Lung (tissue), 12 donors: ENCODE measurements around the gene KRT73. TPM values are rescaled to one million over a fixed set of nuclear protein-coding genes. Genes with fewer than 3 reads are reported as not detected.
A peak's percentile ranks its signal among the peaks of the same experiment; 100 is the strongest.
"Not testable (repeated sequence)": the region's sequence is repeated elsewhere in the genome, so short reads cannot be mapped to it uniquely, and the experiment has no call there.

Experiments used
- ATAC-seq: fragments of 200-7000 bp; cut with Tn5 transposase; one replicate; pipeline ENCODE4 v1.9.1; 2020; ENCODE audit warnings: moderate number of reproducible peaks; ENCODE audit not compliant: insufficient read depth, low FRiP score
- DNase-seq, 3 donors: peaks; one replicate each; pipeline ENCODE4 v3.0.0-alpha.2; 2013 to 2017
- H3K27ac ChIP-seq, 2 donors: one replicate each; pipeline ENCODE4 v1.5.1; 2013; ENCODE audit warnings: mild to moderate bottlenecking in 2 of 2, moderate library complexity in 2 of 2, control low read depth in 1 of 2, inconsistent platforms in 1 of 2, low read depth in 1 of 2, low read length in 1 of 2
- H3K27me3 ChIP-seq, 3 donors: one replicate each; pipeline ENCODE4 v1.5.1; 2013; ENCODE audit warnings: low read length in 2 of 3; ENCODE audit not compliant: control insufficient read depth in 3 of 3, insufficient read depth in 3 of 3
- H3K36me3 ChIP-seq, 4 donors: one replicate each; pipeline ENCODE4 v1.5.1; 2013; ENCODE audit warnings: low read length in 4 of 4, mild to moderate bottlenecking in 1 of 4, moderate library complexity in 1 of 4; ENCODE audit not compliant: control insufficient read depth in 4 of 4, insufficient read depth in 4 of 4
- H3K4me1 ChIP-seq, 5 donors: one replicate each; pipeline ENCODE4 v1.5.1; 2013; ENCODE audit warnings: low read length in 5 of 5, mild to moderate bottlenecking in 2 of 5, moderate library complexity in 1 of 5; ENCODE audit not compliant: control insufficient read depth in 5 of 5, insufficient read depth in 5 of 5
- H3K4me3 ChIP-seq: one replicate; pipeline ENCODE4 v1.5.1; 2013; ENCODE audit warnings: mild to moderate bottlenecking, control low read depth, moderate library complexity
- H3K9ac ChIP-seq, 2 donors: one replicate each; pipeline ENCODE4 v1.5.1; 2013; ENCODE audit warnings: low read length in 2 of 2, control low read depth in 1 of 2; ENCODE audit not compliant: insufficient read depth in 1 of 2
- H3K9me3 ChIP-seq, 4 donors: one replicate each; pipeline ENCODE4 v1.5.1; 2013; ENCODE audit warnings: low read length in 3 of 4, mild to moderate bottlenecking in 1 of 4, moderate library complexity in 1 of 4; ENCODE audit not compliant: control insufficient read depth in 4 of 4, insufficient read depth in 3 of 4
- CTCF ChIP-seq: IDR thresholded peaks from 2 replicates; pipeline ENCODE4 v1.5.1; 2012; ENCODE audit warnings: mild to moderate bottlenecking; ENCODE audit errors: control extremely low read depth, extremely low read depth
- WGBS, 2 donors: extraction: QIAGEN DNeasy Blood & Tissue Kit; methylation state at CpG; one replicate each; pipeline ENCODE4 v1.1.7; 2013; 5-methylcytosine and 5-hydroxymethylcytosine counted together
- polyA plus RNA-seq, 2 donors: library from polyadenylated mRNA; stranded (reverse); fragments of 200-250 nt; gene quantifications; one replicate each; pipeline ENCODE4 v1.2.1, GENCODE V29; 2013
- total RNA-seq, 2 donors: library from RNA; depleted of rRNA in 1 of 2; stranded (reverse); fragments of >200 nt in 1 of 2; gene quantifications; one replicate each; pipeline ENCODE4 v1.2.1, GENCODE V29; 2014 to 2021
- donor health status: control.
- donor health status: control.
- donor health status: Bipolar disorder and iron deficiency.
- donor health status: healthy.
- donor health status: DM: yes; HTN: yes; CAD: no.

KRT73 gene
- total and polyA plus RNA-seq, 4 donors: 0.07 TPM; not detected in 3

GRCh38 chr12:52598966-52599365 lies 19.4 kb downstream of the KRT73 start:
- no peaks in the 10 kb centered on the region for H3K4me1 ChIP-seq
- no peaks in the 10 kb centered on the region for H3K36me3 ChIP-seq
- WGBS, 2 donors: 88 to 93% methylated on average over 5 of the region's 5 CpGs
- H3K27me3 ChIP-seq: peaks cover 6 to 54% (median 47%) of the 10 kb centered on the region in 3 donors
- ATAC-seq: no peak
- peak in 1 of 3 donors; percentile 5 for DNase-seq
- no peak overlapping the region for H3K27ac ChIP-seq
- H3K9ac ChIP-seq: no peak overlapping the region
- H3K4me3 ChIP-seq: no peak overlapping the region
- peaks cover 0 to 4% (median 0%) of the 10 kb centered on the region in 4 donors for H3K9me3 ChIP-seq
- no peak for TF ChIP-seq CTCF

- H3K9ac ChIP-seq, H3K27ac ChIP-seq, H3K9me3 ChIP-seq, ATAC-seq, DNase-seq, H3K4me1 ChIP-seq, H3K27me3 ChIP-seq, H3K36me3 ChIP-seq, H3K4me3 ChIP-seq: not testable (repeated sequence)
- 91 to 96% methylated on average over 4 of the region's 4 CpGs for WGBS, 2 donors
Measured at GRCh38 chr12:52594237-52594636, 24.1 kb downstream of the KRT73 start.

- ATAC-seq (no peak), DNase-seq (no peak)
- Histone ChIP-seq H3K9me3 (no peaks in the 10 kb centered on the region), H3K4me3 (no peak overlapping the region), H3K36me3 (no peaks in the 10 kb centered on the region), H3K27me3 (peaks cover 2 to 7% (median 3%) of the 10 kb centered on the region in 3 donors), H3K27ac (no peak overlapping the region), H3K9ac (no peak overlapping the region), H3K4me1 (no peaks in the 10 kb centered on the region)
- TF ChIP-seq CTCF: no peak
- 92% methylated on average over 11 of the region's 11 CpGs for WGBS, 2 donors
Measured at GRCh38 chr12:52591521-52591920, 26.8 kb downstream of the KRT73 start.

GRCh38 chr12:52590021-52590420 lies 28.3 kb downstream of the KRT73 start:
- no peaks in the 10 kb centered on the region for H3K4me1 ChIP-seq
- H3K27me3 ChIP-seq: peaks cover 2 to 9% (median 3%) of the 10 kb centered on the region in 3 donors
- no peak overlapping the region for H3K27ac ChIP-seq
- ATAC-seq (no peak), DNase-seq (no peak)
- TF ChIP-seq CTCF: no peak
- no peak overlapping the region for H3K9ac ChIP-seq
- 89 to 92% methylated on average over 6 of the region's 6 CpGs for WGBS, 2 donors
- H3K4me3 ChIP-seq: no peak overlapping the region
- H3K36me3 ChIP-seq: no peaks in the 10 kb centered on the region
- H3K9me3 ChIP-seq: peaks cover 0 to 1% (median 0%) of the 10 kb centered on the region in 4 donors
